GM18909 (cell line): ENCODE results near the gene MSANTD4.
"Not testable (repeated sequence)": the region's sequence is repeated elsewhere in the genome, so short reads cannot be mapped to it uniquely, and the experiment has no call there.

Source experiments
- ATAC-seq: cut with Tn5 transposase; IDR thresholded peaks from one replicate; pipeline ENCODE4 v1.9.1; 2021; ENCODE audit warnings: mild to moderate bottlenecking; ENCODE audit not compliant: unreplicated experiment, poor library complexity

MSANTD4 gene

GRCh38 chr11:106014620-106015019, 7.4 kb downstream of the MSANTD4 start:
- ATAC-seq = no peak

GRCh38 chr11:106014035-106014434, 8.0 kb downstream of the MSANTD4 start:
- ATAC-seq = no peak

- no peak for ATAC-seq
Observed at GRCh38 chr11:106012744-106013143, 9.3 kb downstream of the MSANTD4 start.

GRCh38 chr11:106011481-106011880, 10.6 kb downstream of the MSANTD4 start:
- ATAC-seq = no peak

GRCh38 chr11:106003094-106003493, 18.9 kb downstream of the MSANTD4 start:
- not testable (repeated sequence) for ATAC-seq

- ATAC-seq = no peak
Observed at GRCh38 chr11:106001304-106002012, 20.6 kb downstream of the MSANTD4 start.

- no peak for ATAC-seq
Observed at GRCh38 chr11:105991888-105992287, 30.2 kb downstream of the MSANTD4 start.

- no peak for ATAC-seq
Observed at GRCh38 chr11:105989124-105989523, 32.9 kb downstream of the MSANTD4 start.

GRCh38 chr11:105988197-105988596, 33.8 kb downstream of the MSANTD4 start:
- no peak for ATAC-seq

GRCh38 chr11:105986554-105986953, 35.5 kb downstream of the MSANTD4 start:
- peak; percentile 82 for ATAC-seq

GRCh38 chr11:105979997-105980703, 41.9 kb downstream of the MSANTD4 start:
- no peak for ATAC-seq

GRCh38 chr11:105975128-105975527, 46.9 kb downstream of the MSANTD4 start:
- no peak for ATAC-seq

GRCh38 chr11:105969756-105970155, 52.3 kb downstream of the MSANTD4 start:
- no peak for ATAC-seq

- ATAC-seq = no peak
Observed at GRCh38 chr11:105968021-105968697, 53.9 kb downstream of the MSANTD4 start.

- no peak for ATAC-seq
Observed at GRCh38 chr11:105960252-105961245, 61.5 kb downstream of the MSANTD4 start.
